HepG2 (cell line): ENCODE data around the gene FIBP. TPM values are rescaled to one million over a fixed set of nuclear protein-coding genes. Genes with fewer than 3 reads are reported as not detected.
A peak's percentile ranks its signal among the peaks of the same experiment; 100 is the strongest.

Experiments
- FOXK2 ChIP-seq: fragments of 450-650 bp; IDR thresholded peaks from 2 replicates; pipeline ENCODE4 v1.6.1; 2016
- GABPB1 ChIP-seq: IDR thresholded peaks from 2 replicates; pipeline ENCODE4 v1.6.1; 2016; ENCODE audit warnings: mild to moderate bottlenecking, missing genetic modification reagents, moderate library complexity, missing compliant biosample characterization
- HDAC6 ChIP-seq: fragments of 200-600 bp; sonication (generic); IDR thresholded peaks from 2 replicates; pipeline ENCODE4 v1.7.0; 2017; ENCODE audit warnings: mild to moderate bottlenecking, antibody characterized with exemption, low read length, low read depth
- HMG20B ChIP-seq: conservative IDR thresholded peaks from 2 replicates; pipeline ENCODE4 v1.6.1; 2016; ENCODE audit warnings: missing genetic modification reagents, missing compliant biosample characterization
- ONECUT2 ChIP-seq: sonication (generic); formaldehyde crosslinking; IDR thresholded peaks from 2 replicates; pipeline ENCODE4 v1.4.0; 2020; ENCODE audit warnings: missing genetic modification reagents
- PHF5A ChIP-seq: IDR thresholded peaks from one replicate; pipeline ENCODE4 v1.6.1; 2018; ENCODE audit warnings: low read depth, missing genetic modification reagents; ENCODE audit not compliant: unreplicated experiment
- ZFP62 ChIP-seq: sonication (generic); formaldehyde crosslinking; IDR thresholded peaks from 2 replicates; pipeline ENCODE4 v1.4.0; 2020; ENCODE audit warnings: missing genetic modification reagents
- ZNF547 ChIP-seq: sonication (generic); formaldehyde crosslinking; IDR thresholded peaks from 2 replicates; pipeline ENCODE4 v1.5.1; 2020; ENCODE audit warnings: mild to moderate bottlenecking, missing genetic modification reagents
- ZNF749 ChIP-seq: sonication (generic); formaldehyde crosslinking; IDR thresholded peaks from 2 replicates; pipeline ENCODE4 v1.8.0; 2022; ENCODE audit warnings: mild to moderate bottlenecking, missing genetic modification reagents, moderate library complexity, borderline replicate concordance
- ZNF788 ChIP-seq: sonication (generic); formaldehyde crosslinking; IDR thresholded peaks from 2 replicates; pipeline ENCODE4 v1.5.0; 2020; ENCODE audit warnings: mild to moderate bottlenecking, missing genetic modification reagents, borderline replicate concordance
- polyA plus RNA-seq, 8 experiments: library from polyadenylated mRNA; depleted of rRNA in 3 of 8; stranded (reverse) in 7 of 8; unstranded in 1 of 8; fragments of >200 nt; fragmentation: Illumina TruSeq in 4 of 8; extraction: Trizol in 4 of 8; gene quantifications; 2 replicates each; pipeline versions ENCODE4 v1.2.1 to v1.2.3, GENCODE V29; 2011 to 2016; ENCODE audit warnings: low read depth in 4 of 8, missing spikeins in 1 of 8, mixed read lengths in 1 of 8; ENCODE audit not compliant: insufficient read depth in 1 of 8
- total RNA-seq, 5 experiments: library from RNA; depleted of rRNA; stranded (reverse); fragments of >200 nt; fragmentation: Illumina TruSeq; extraction: Trizol; gene quantifications; 2 replicates each; pipeline ENCODE4 v1.2.3, GENCODE V29; 2016; ENCODE audit warnings: low read depth in 1 of 5
- TF ChIP-seq, protein P1 (sequence below): sonication (generic); formaldehyde crosslinking; IDR thresholded peaks from 2 replicates; pipeline ENCODE4 v1.9.0; 2021; ENCODE audit warnings: missing genetic modification reagents, mild to moderate bottlenecking, borderline replicate concordance
- TF ChIP-seq, protein P2 (sequence below): sonication (generic); formaldehyde crosslinking; IDR thresholded peaks from 2 replicates; pipeline ENCODE4 v1.5.0; 2020; ENCODE audit warnings: mild to moderate bottlenecking, missing genetic modification reagents, moderate library complexity
- TF ChIP-seq, protein P3 (sequence below): sonication (generic); formaldehyde crosslinking; IDR thresholded peaks from 2 replicates; pipeline ENCODE4 v1.5.0; 2020; ENCODE audit warnings: mild to moderate bottlenecking, missing genetic modification reagents
- TF ChIP-seq, protein P4 (sequence below): IDR thresholded peaks from 2 replicates; pipeline ENCODE4 v1.6.1; 2016; ENCODE audit warnings: low read depth, borderline replicate concordance
- TF ChIP-seq, protein P5 (sequence below): sonication (generic); formaldehyde crosslinking; conservative IDR thresholded peaks from 2 replicates; pipeline ENCODE4 v1.5.0; 2020; ENCODE audit warnings: missing genetic modification reagents
- TF ChIP-seq, protein P6 (sequence below): sonication (generic); formaldehyde crosslinking; IDR thresholded peaks from 2 replicates; pipeline ENCODE4 v1.5.1; 2020; ENCODE audit warnings: missing genetic modification reagents, mild to moderate bottlenecking, borderline replicate concordance

Gene FIBP
- total and polyA plus RNA-seq, 2 of the 13 experiments (the other 11 are each of a cell fraction or from before 2014, with no cell fraction given) = 42.9 to 62.1 TPM

DNA sequence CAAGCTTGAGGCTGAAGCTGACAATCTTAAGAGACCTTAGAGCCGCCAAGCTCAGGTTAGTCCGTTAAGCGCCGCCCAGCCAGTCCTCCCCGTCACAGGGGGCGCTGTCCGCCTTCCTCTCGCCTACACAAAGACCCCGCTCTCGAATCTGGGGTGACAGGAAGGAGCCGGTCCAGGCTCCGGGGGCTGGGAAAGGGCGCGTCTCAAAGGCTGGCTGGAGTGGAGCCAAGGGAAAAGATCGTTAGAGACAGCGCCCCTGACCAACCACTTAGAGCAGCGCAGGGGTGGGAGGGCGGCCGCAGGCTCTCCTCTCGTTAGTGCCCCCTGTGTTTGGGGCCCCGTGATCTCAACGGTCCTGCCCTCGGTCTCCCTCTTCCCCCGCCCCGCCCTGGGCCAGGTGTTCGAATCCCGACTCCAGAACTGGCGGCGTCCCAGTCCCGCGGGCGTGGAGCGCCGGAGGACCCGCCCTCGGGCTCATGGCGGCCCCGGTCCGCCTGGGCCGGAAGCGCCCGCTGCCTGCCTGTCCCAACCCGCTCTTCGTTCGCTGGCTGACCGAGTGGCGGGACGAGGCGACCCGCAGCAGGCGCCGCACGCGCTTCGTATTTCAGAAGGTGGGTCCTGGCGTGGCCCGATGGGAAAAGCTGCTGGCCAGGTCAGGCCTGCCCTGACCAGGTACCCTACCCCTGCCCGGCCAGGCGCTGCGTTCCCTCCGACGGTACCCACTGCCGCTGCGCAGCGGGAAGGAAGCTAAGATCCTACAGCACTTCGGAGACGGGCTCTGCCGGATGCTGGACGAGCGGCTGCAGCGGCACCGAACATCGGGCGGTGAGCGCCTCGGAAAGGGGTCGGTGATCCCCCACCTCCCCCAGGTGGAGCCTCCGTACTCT, 27.8 kb downstream of the FIBP start, which contains the start of gene MUS81 (continued):
- TF ChIP-seq, protein P1, sequence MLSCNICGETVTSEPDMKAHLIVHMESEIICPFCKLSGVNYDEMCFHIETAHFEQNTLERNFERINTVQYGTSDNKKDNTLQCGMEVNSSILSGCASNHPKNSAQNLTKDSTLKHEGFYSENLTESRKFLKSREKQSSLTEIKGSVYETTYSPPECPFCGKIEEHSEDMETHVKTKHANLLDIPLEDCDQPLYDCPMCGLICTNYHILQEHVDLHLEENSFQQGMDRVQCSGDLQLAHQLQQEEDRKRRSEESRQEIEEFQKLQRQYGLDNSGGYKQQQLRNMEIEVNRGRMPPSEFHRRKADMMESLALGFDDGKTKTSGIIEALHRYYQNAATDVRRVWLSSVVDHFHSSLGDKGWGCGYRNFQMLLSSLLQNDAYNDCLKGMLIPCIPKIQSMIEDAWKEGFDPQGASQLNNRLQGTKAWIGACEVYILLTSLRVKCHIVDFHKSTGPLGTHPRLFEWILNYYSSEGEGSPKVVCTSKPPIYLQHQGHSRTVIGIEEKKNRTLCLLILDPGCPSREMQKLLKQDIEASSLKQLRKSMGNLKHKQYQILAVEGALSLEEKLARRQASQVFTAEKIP (CRISPR knock-in tag) = no peak
- TF ChIP-seq, protein P2, sequence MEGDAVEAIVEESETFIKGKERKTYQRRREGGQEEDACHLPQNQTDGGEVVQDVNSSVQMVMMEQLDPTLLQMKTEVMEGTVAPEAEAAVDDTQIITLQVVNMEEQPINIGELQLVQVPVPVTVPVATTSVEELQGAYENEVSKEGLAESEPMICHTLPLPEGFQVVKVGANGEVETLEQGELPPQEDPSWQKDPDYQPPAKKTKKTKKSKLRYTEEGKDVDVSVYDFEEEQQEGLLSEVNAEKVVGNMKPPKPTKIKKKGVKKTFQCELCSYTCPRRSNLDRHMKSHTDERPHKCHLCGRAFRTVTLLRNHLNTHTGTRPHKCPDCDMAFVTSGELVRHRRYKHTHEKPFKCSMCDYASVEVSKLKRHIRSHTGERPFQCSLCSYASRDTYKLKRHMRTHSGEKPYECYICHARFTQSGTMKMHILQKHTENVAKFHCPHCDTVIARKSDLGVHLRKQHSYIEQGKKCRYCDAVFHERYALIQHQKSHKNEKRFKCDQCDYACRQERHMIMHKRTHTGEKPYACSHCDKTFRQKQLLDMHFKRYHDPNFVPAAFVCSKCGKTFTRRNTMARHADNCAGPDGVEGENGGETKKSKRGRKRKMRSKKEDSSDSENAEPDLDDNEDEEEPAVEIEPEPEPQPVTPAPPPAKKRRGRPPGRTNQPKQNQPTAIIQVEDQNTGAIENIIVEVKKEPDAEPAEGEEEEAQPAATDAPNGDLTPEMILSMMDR = peak; percentile 95
- TF ChIP-seq GABPB1 (CRISPR knock-in tag) = peak; percentile 93
- TF ChIP-seq ZFP62 = no peak
- TF ChIP-seq HDAC6 = no peak
- TF ChIP-seq, protein P3, sequence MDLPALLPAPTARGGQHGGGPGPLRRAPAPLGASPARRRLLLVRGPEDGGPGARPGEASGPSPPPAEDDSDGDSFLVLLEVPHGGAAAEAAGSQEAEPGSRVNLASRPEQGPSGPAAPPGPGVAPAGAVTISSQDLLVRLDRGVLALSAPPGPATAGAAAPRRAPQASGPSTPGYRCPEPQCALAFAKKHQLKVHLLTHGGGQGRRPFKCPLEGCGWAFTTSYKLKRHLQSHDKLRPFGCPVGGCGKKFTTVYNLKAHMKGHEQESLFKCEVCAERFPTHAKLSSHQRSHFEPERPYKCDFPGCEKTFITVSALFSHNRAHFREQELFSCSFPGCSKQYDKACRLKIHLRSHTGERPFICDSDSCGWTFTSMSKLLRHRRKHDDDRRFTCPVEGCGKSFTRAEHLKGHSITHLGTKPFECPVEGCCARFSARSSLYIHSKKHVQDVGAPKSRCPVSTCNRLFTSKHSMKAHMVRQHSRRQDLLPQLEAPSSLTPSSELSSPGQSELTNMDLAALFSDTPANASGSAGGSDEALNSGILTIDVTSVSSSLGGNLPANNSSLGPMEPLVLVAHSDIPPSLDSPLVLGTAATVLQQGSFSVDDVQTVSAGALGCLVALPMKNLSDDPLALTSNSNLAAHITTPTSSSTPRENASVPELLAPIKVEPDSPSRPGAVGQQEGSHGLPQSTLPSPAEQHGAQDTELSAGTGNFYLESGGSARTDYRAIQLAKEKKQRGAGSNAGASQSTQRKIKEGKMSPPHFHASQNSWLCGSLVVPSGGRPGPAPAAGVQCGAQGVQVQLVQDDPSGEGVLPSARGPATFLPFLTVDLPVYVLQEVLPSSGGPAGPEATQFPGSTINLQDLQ (CRISPR knock-in tag) = no peak
- TF ChIP-seq PHF5A (CRISPR knock-in tag) = peak; percentile 45
- no peak for TF ChIP-seq FOXK2
- TF ChIP-seq, protein P4, sequence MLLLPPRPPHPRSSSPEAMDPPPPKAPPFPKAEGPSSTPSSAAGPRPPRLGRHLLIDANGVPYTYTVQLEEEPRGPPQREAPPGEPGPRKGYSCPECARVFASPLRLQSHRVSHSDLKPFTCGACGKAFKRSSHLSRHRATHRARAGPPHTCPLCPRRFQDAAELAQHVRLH (CRISPR knock-in tag) = no peak; the same call in 1 of the 2 replicates
- 0 out of 2 replicates have a peak, but pooled peaks have one; percentile 24 for TF ChIP-seq ONECUT2 (CRISPR knock-in tag)
- TF ChIP-seq ZNF547 (CRISPR knock-in tag) = no peak; the same call in 1 of the 2 replicates
- 0 out of 2 replicates have a peak, but pooled peaks have one; percentile 47 for TF ChIP-seq HMG20B (CRISPR knock-in tag)
- TF ChIP-seq, protein P5, sequence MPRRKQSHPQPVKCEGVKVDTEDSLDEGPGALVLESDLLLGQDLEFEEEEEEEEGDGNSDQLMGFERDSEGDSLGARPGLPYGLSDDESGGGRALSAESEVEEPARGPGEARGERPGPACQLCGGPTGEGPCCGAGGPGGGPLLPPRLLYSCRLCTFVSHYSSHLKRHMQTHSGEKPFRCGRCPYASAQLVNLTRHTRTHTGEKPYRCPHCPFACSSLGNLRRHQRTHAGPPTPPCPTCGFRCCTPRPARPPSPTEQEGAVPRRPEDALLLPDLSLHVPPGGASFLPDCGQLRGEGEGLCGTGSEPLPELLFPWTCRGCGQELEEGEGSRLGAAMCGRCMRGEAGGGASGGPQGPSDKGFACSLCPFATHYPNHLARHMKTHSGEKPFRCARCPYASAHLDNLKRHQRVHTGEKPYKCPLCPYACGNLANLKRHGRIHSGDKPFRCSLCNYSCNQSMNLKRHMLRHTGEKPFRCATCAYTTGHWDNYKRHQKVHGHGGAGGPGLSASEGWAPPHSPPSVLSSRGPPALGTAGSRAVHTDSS (CRISPR knock-in tag) = no peak
- peak; percentile 78; the same call in 1 of the 2 replicates for TF ChIP-seq ZNF788 (CRISPR knock-in tag)
- TF ChIP-seq, protein P6, sequence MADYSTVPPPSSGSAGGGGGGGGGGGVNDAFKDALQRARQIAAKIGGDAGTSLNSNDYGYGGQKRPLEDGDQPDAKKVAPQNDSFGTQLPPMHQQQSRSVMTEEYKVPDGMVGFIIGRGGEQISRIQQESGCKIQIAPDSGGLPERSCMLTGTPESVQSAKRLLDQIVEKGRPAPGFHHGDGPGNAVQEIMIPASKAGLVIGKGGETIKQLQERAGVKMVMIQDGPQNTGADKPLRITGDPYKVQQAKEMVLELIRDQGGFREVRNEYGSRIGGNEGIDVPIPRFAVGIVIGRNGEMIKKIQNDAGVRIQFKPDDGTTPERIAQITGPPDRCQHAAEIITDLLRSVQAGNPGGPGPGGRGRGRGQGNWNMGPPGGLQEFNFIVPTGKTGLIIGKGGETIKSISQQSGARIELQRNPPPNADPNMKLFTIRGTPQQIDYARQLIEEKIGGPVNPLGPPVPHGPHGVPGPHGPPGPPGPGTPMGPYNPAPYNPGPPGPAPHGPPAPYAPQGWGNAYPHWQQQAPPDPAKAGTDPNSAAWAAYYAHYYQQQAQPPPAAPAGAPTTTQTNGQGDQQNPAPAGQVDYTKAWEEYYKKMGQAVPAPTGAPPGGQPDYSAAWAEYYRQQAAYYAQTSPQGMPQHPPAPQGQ (CRISPR knock-in tag) = no peak
- TF ChIP-seq ZNF749 (CRISPR knock-in tag) = 0 out of 2 replicates have a peak, but pooled peaks have one; percentile 61
